WERI-Rb-1 (cell line): ENCODE results near the gene HS3ST5.

Experiments used
- DNase-seq: peaks from one replicate; pipeline ENCODE4 v3.0.0-alpha.2; 2020
- H3K27ac ChIP-seq: fragments of 250-450 bp; sonication (Bioruptor Pico); 2 replicates; pipeline ENCODE4 v1.5.1; 2020; ENCODE audit warnings: mild to moderate bottlenecking, moderate library complexity
- H3K27me3 ChIP-seq: fragments of 250-450 bp; sonication (Bioruptor Pico); 2 replicates; pipeline ENCODE4 v1.5.1; 2021; ENCODE audit warnings: mild to moderate bottlenecking, low read depth, moderate library complexity; ENCODE audit not compliant: insufficient read depth, severe bottlenecking
- H3K36me3 ChIP-seq: fragments of 250-450 bp; sonication (Bioruptor Pico); 2 replicates; pipeline ENCODE4 v1.5.1; 2020; ENCODE audit warnings: mild to moderate bottlenecking, moderate library complexity
- H3K4me3 ChIP-seq: 2 replicates; pipeline ENCODE4 v1.5.1; 2011; ENCODE audit warnings: low read depth, mild to moderate bottlenecking, control low read depth, low read length
- H3K9me3 ChIP-seq: fragments of 250-450 bp; sonication (Bioruptor Pico); 2 replicates; pipeline ENCODE4 v1.5.1; 2021; ENCODE audit warnings: mild to moderate bottlenecking, moderate library complexity; ENCODE audit not compliant: severe bottlenecking
- TF ChIP-seq, protein P1 (sequence below): IDR thresholded peaks from 2 replicates; pipeline ENCODE4 v1.5.1; 2011; ENCODE audit warnings: low read depth, mild to moderate bottlenecking, control low read depth, inconsistent platforms, low read length

The HS3ST5 gene

DNA sequence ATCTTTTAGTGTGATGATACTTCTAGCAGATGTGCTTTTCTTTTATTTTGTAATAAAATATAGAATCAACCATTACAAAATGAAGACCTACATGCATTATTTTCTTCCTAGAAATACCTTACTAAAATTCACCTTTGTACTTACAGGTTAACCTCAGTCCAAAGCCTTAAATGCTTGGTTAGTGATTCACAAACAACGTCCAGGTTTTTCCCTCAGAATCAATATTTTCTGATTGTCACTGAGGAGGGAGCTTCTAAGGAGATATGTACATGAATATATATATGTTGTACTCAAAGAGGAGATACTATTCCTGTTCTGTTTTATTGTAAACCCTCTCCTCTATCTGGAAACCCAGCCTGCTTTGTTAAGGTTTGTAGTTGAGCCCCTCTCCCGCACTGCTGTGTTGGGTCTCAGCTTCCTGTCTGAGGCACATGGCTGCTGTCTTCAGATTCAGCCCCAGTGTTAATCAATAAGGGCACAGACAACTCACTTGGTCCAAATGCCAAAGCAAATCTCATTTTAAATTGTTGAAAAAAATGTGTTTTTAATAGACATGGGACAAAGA lies 33.9 kb upstream of the HS3ST5 start:
- no peaks in the 10 kb centered on the region for H3K9me3 ChIP-seq
- TF ChIP-seq, protein P1, sequence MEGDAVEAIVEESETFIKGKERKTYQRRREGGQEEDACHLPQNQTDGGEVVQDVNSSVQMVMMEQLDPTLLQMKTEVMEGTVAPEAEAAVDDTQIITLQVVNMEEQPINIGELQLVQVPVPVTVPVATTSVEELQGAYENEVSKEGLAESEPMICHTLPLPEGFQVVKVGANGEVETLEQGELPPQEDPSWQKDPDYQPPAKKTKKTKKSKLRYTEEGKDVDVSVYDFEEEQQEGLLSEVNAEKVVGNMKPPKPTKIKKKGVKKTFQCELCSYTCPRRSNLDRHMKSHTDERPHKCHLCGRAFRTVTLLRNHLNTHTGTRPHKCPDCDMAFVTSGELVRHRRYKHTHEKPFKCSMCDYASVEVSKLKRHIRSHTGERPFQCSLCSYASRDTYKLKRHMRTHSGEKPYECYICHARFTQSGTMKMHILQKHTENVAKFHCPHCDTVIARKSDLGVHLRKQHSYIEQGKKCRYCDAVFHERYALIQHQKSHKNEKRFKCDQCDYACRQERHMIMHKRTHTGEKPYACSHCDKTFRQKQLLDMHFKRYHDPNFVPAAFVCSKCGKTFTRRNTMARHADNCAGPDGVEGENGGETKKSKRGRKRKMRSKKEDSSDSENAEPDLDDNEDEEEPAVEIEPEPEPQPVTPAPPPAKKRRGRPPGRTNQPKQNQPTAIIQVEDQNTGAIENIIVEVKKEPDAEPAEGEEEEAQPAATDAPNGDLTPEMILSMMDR = no peak
- H3K27ac ChIP-seq = no peak overlapping the region
- H3K27me3 ChIP-seq = no peaks in the 10 kb centered on the region
- DNase-seq = no peak
- H3K4me3 ChIP-seq = no peak overlapping the region
- H3K36me3 ChIP-seq = no peaks in the 10 kb centered on the region

- Histone ChIP-seq H3K4me3 (no peak overlapping the region), H3K27ac (no peak overlapping the region), H3K9me3 (no peaks in the 10 kb centered on the region), H3K36me3 (no peaks in the 10 kb centered on the region), H3K27me3 (no peaks in the 10 kb centered on the region)
- no peak for DNase-seq
- TF ChIP-seq, protein P1 = no peak
Observed at GRCh38 chr6:114375541-114376192, 32.8 kb upstream of the HS3ST5 start.

GRCh38 chr6:114367315-114367961 lies 24.6 kb upstream of the HS3ST5 start:
- H3K27me3 ChIP-seq = no peaks in the 10 kb centered on the region
- DNase-seq = no peak
- TF ChIP-seq, protein P1 = no peak
- no peak overlapping the region for H3K27ac ChIP-seq
- H3K4me3 ChIP-seq = no peak overlapping the region
- H3K9me3 ChIP-seq = no peaks in the 10 kb centered on the region
- H3K36me3 ChIP-seq = no peaks in the 10 kb centered on the region

- H3K27me3 ChIP-seq = no peaks in the 10 kb centered on the region
- TF ChIP-seq, protein P1 = no peak
- no peaks in the 10 kb centered on the region for H3K9me3 ChIP-seq
- no peaks in the 10 kb centered on the region for H3K36me3 ChIP-seq
- DNase-seq = no peak
- H3K27ac ChIP-seq = no peak overlapping the region
- no peak overlapping the region for H3K4me3 ChIP-seq
Observed at GRCh38 chr6:114366899-114367298, 24.1 kb upstream of the HS3ST5 start.

GRCh38 chr6:114364301-114364700 lies 21.5 kb upstream of the HS3ST5 start:
- Histone ChIP-seq H3K27ac (no peak overlapping the region), H3K9me3 (no peaks in the 10 kb centered on the region)
- no peak for DNase-seq

More at GRCh38 chr6:114364301-114364700, 21.5 kb upstream of the HS3ST5 start:
- Histone ChIP-seq H3K4me3 (no peak overlapping the region), H3K36me3 (no peaks in the 10 kb centered on the region), H3K27me3 (no peaks in the 10 kb centered on the region)
- TF ChIP-seq, protein P1 = no peak
